HL-60 (cell line): ENCODE measurements around the gene RAB13.
A peak's percentile ranks its signal among the peaks of the same experiment; 100 is the strongest.

Source experiments
- DNase-seq, 2 experiments: peaks; one replicate each; pipeline ENCODE4 v3.0.0-alpha.2; 2010 to 2020; ENCODE audit warnings: low read depth in 1 of 2, low spot score in 1 of 2
- H3K27ac ChIP-seq: fragments of 250-450 bp; sonication (Bioruptor Pico); replicated peaks from 2 replicates; pipeline ENCODE4 v1.5.1; 2020; ENCODE audit warnings: mild to moderate bottlenecking, moderate library complexity
- H3K27me3 ChIP-seq: fragments of 250-450 bp; sonication (Bioruptor Pico); 2 replicates; pipeline ENCODE4 v1.5.1; 2021; ENCODE audit warnings: mild to moderate bottlenecking, moderate library complexity; ENCODE audit not compliant: insufficient read depth, poor library complexity, severe bottlenecking
- H3K4me3 ChIP-seq: replicated peaks from 2 replicates; pipeline ENCODE4 v1.5.1; 2011; ENCODE audit warnings: mild to moderate bottlenecking, control low read depth, low read length; ENCODE audit not compliant: insufficient read depth
- CTCF ChIP-seq: IDR thresholded peaks from one replicate; pipeline ENCODE4 v1.5.1; 2011; ENCODE audit warnings: low read length, control low read depth, inconsistent platforms; ENCODE audit not compliant: insufficient read depth
- GABPA ChIP-seq: IDR thresholded peaks from 2 replicates; pipeline ENCODE4 v1.6.1; 2012; ENCODE audit warnings: low read depth
- POLR2AphosphoS5 ChIP-seq: IDR thresholded peaks from 2 replicates; pipeline ENCODE4 v1.6.1; 2012; ENCODE audit warnings: low read depth
- REST ChIP-seq: IDR thresholded peaks from 2 replicates; pipeline ENCODE4 v1.6.1; 2012; ENCODE audit warnings: low read depth; ENCODE audit not compliant: insufficient replicate concordance
- SPI1 ChIP-seq: IDR thresholded peaks from 2 replicates; pipeline ENCODE4 v1.6.1; 2012; ENCODE audit warnings: low read depth, mild to moderate bottlenecking, borderline replicate concordance

The RAB13 gene

DNA sequence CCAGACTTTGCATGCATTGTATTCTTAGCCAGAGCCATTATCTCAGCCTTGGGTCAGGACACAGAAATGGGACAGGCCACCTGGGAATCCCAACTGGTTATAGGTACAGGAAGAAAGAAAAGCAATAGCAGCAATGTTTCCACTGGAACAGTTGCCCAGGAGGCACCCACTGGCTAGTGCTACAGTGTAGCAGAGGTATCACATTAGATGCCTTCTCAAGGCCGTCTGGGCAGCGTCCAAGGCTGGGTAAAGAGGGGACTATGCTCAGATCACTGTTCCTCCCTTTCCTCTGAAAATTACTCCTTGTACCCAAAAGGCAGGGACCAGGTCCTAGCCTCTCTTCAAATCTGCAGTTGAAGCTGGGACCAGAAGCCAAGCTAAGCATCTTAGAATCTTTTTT is 15.8 kb downstream of the RAB13 start:
- H3K27me3 ChIP-seq, result no peaks in the 10 kb centered on the region
- no peak overlapping the region for H3K27ac ChIP-seq
- no peak for TF ChIP-seq POLR2AphosphoS5
- no peak for TF ChIP-seq REST
- no peak for TF ChIP-seq SPI1
- no peak for TF ChIP-seq GABPA
- no peak for TF ChIP-seq CTCF
- no peak overlapping the region for H3K4me3 ChIP-seq
- DNase-seq, result no peak

GRCh38 chr1:153968972-153969371 is 17.2 kb downstream of the RAB13 start:
- no peak for DNase-seq
- no peak overlapping the region for H3K27ac ChIP-seq
- no peak overlapping the region for H3K4me3 ChIP-seq
- no peaks in the 10 kb centered on the region for H3K27me3 ChIP-seq
- TF ChIP-seq GABPA, result no peak
- no peak for TF ChIP-seq REST
- no peak for TF ChIP-seq CTCF
- no peak for TF ChIP-seq SPI1
- TF ChIP-seq POLR2AphosphoS5, result no peak

GRCh38 chr1:153968408-153968807 is 17.7 kb downstream of the RAB13 start:
- H3K27me3 ChIP-seq, result no peaks in the 10 kb centered on the region
- TF ChIP-seq CTCF (no peak), SPI1 (no peak), GABPA (no peak), POLR2AphosphoS5 (no peak), REST (no peak)
- no peak for DNase-seq
- peak overlapping the region; percentile 94 for H3K27ac ChIP-seq
- peak overlapping the region; percentile 62 for H3K4me3 ChIP-seq
